Right atrium auricular region (tissue), 2 donors: ENCODE measurements around the gene POLA2. TPM values are rescaled to one million over a fixed set of nuclear protein-coding genes. Genes with fewer than 3 reads are reported as not detected.
"Not testable (repeated sequence)": the region's sequence is repeated elsewhere in the genome, so short reads cannot be mapped to it uniquely, and the experiment has no call there.

Experiments
- DNase-seq: peaks from one replicate; pipeline ENCODE4 v3.0.0-alpha.2; 2019; ENCODE audit warnings: low spot score
- H3K27ac ChIP-seq, 2 donors: fragments of 200-600 bp; sonication (generic); 1 replicate in 1 of 2; 2 replicates in 1 of 2; pipeline ENCODE4 v1.5.1; 2016 to 2019
- H3K27me3 ChIP-seq, 2 donors: fragments of 200-600 bp; sonication (generic); one replicate each; pipeline versions ENCODE4 v1.5.1 to v1.6.0; 2017 to 2019
- H3K36me3 ChIP-seq: fragments of 200-600 bp; sonication (generic); one replicate; pipeline ENCODE4 v1.5.1; 2016
- H3K4me1 ChIP-seq, 2 donors: fragments of 200-600 bp; sonication (generic); one replicate each; pipeline versions ENCODE4 v1.5.1 to v1.6.0; 2017 to 2019
- H3K4me3 ChIP-seq, 2 donors: fragments of 200-600 bp; sonication (generic); 1 replicate in 1 of 2; 2 replicates in 1 of 2; pipeline ENCODE4 v1.5.1; 2017 to 2019; ENCODE audit warnings: mild to moderate bottlenecking in 1 of 2, moderate library complexity in 1 of 2
- H3K9me3 ChIP-seq, 2 donors: fragments of 200-600 bp; sonication (generic); one replicate each; pipeline ENCODE4 v1.5.1; 2019
- total RNA-seq, 2 donors: library from RNA; depleted of rRNA; stranded (reverse); fragments of >200 nt; gene quantifications; one replicate each; pipeline ENCODE4 v1.1.0, GENCODE V29; 2016
- TF ChIP-seq, protein P1 (sequence below), 2 donors: fragments of 200-600 bp; sonication (generic); IDR thresholded peaks; one replicate each; pipeline ENCODE4 v1.5.1; 2019; ENCODE audit warnings: antibody characterized with exemption in 2 of 2

POLA2 gene
- total RNA-seq, 2 donors from 2014 or later = 4.5 to 12.4 TPM

DNA sequence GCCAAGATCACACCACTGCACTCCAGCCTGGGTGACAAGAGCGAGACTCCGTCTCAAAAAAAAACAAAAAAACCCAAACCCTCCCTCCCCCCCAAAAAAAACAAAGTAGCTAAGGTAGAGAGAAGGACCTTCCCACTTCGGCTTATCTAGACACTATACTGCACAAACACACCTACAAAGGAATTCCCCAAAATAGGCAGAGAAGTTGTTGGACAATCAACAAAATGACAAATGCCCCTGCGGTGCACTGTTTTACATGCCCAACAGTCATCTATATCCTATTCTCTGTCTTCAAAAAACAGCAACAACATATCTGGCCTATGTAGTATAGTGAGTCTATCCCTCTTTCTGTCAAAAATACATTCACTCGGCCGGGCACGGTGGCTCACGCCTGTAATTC is 65.3 kb downstream of the POLA2 start:
- Histone ChIP-seq H3K9me3 (no peaks in the 10 kb centered on the region), H3K4me3 (no peak overlapping the region), H3K4me1 (peaks cover 0 to 15% of the 10 kb centered on the region in 2 donors), H3K27ac (no peak overlapping the region), H3K27me3 (no peaks in the 10 kb centered on the region), H3K36me3 (peaks cover 9% of the 10 kb centered on the region)
- no peak for DNase-seq
- TF ChIP-seq, protein P1, sequence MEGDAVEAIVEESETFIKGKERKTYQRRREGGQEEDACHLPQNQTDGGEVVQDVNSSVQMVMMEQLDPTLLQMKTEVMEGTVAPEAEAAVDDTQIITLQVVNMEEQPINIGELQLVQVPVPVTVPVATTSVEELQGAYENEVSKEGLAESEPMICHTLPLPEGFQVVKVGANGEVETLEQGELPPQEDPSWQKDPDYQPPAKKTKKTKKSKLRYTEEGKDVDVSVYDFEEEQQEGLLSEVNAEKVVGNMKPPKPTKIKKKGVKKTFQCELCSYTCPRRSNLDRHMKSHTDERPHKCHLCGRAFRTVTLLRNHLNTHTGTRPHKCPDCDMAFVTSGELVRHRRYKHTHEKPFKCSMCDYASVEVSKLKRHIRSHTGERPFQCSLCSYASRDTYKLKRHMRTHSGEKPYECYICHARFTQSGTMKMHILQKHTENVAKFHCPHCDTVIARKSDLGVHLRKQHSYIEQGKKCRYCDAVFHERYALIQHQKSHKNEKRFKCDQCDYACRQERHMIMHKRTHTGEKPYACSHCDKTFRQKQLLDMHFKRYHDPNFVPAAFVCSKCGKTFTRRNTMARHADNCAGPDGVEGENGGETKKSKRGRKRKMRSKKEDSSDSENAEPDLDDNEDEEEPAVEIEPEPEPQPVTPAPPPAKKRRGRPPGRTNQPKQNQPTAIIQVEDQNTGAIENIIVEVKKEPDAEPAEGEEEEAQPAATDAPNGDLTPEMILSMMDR (IDR thresholded peaks at IDR 0.05) = no peak

DNA sequence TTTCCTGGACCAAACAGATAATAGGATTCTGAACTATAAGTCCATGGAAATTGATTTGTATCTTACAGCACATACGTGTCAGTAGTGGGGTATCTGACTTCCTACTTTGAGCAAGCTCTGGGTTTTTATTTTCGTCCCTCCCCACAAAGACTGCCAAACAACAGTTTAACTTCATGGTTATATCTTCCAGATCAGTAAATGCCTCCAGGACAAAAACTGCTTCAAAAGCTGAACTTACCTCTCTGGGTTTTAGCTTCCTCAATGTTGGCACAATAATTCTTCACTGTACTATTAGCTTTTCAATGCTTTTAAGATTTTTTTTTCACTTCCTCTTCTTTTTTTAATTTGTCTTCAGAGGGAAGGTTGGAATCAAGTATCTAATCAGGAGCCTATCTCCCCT is 67.7 kb downstream of the POLA2 start:
- no peak for DNase-seq
- H3K27me3 ChIP-seq = no peaks in the 10 kb centered on the region
- no peak overlapping the region for H3K27ac ChIP-seq
- H3K4me3 ChIP-seq = no peak overlapping the region
- H3K36me3 ChIP-seq = no peaks in the 10 kb centered on the region
- TF ChIP-seq, protein P1 (IDR thresholded peaks at IDR 0.05) = no peak
- H3K9me3 ChIP-seq = no peaks in the 10 kb centered on the region
- H3K4me1 ChIP-seq = peaks cover 0 to 15% of the 10 kb centered on the region in 2 donors

- TF ChIP-seq, protein P1 (IDR thresholded peaks at IDR 0.05) = peak; percentile 69 to 88
- H3K36me3 ChIP-seq = no peaks in the 10 kb centered on the region
- H3K4me1 ChIP-seq = peaks cover 0 to 20% of the 10 kb centered on the region in 2 donors
- no peaks in the 10 kb centered on the region for H3K27me3 ChIP-seq
- no peak overlapping the region for H3K27ac ChIP-seq
- peak; percentile 95 for DNase-seq
- H3K9me3 ChIP-seq = no peaks in the 10 kb centered on the region
- H3K4me3 ChIP-seq = no peak overlapping the region
Observed at GRCh38 chr11:65329944-65330403, 68.2 kb downstream of the POLA2 start.

DNA sequence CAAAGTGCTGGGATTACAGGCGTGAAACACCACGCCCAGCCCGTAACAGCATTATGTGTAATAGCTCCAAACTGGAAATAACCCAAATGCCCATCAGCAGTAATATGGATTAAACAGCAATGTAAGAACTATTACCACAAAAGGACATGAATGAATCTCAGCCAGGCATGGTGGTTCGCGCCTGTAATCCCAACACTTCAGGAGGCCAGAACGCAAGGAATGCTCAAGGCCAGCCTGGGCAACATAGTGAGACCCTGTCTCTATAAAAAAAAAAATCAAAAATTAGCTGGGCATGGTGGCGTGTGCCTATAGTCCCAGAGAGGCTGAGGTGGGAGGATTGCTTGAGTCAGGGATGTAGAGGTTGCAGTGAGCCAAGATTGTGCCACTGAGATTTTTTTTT is 68.8 kb downstream of the POLA2 start:
- DNase-seq = no peak
- H3K27ac ChIP-seq = no peak overlapping the region
- TF ChIP-seq, protein P1 (IDR thresholded peaks at IDR 0.05) = no peak
- no peaks in the 10 kb centered on the region for H3K27me3 ChIP-seq
- H3K4me3 ChIP-seq = no peak overlapping the region
- no peaks in the 10 kb centered on the region for H3K9me3 ChIP-seq
- peaks cover 0 to 26% of the 10 kb centered on the region in 2 donors for H3K4me1 ChIP-seq
- no peaks in the 10 kb centered on the region for H3K36me3 ChIP-seq

- H3K27me3 ChIP-seq, H3K27ac ChIP-seq, H3K4me3 ChIP-seq, DNase-seq, H3K36me3 ChIP-seq, H3K9me3 ChIP-seq: not testable (repeated sequence)
- peaks cover 0 to 31% of the 10 kb centered on the region in 2 donors for H3K4me1 ChIP-seq
Observed at GRCh38 chr11:65332591-65332990, 70.8 kb downstream of the POLA2 start.

GRCh38 chr11:65334696-65335295 is 73.0 kb downstream of the POLA2 start:
- DNase-seq = no peak
- peaks cover 5% of the 10 kb centered on the region for H3K36me3 ChIP-seq
- peaks cover 0 to 40% of the 10 kb centered on the region in 2 donors for H3K4me1 ChIP-seq
- H3K4me3 ChIP-seq = peak overlapping the region; percentile 61 to 94
- TF ChIP-seq, protein P1 (IDR thresholded peaks at IDR 0.05) = no peak
- no peaks in the 10 kb centered on the region for H3K27me3 ChIP-seq
- H3K27ac ChIP-seq = peak overlapping the region; percentile 83 to 94
- H3K9me3 ChIP-seq = no peaks in the 10 kb centered on the region
